Liver (tissue), 3 donors: ENCODE data around the gene QKI.

Experiments
- EGR1 ChIP-seq, 2 donors: IDR thresholded peaks; 2 replicates each; pipeline ENCODE4 v1.6.1; 2016 to 2018; ENCODE audit warnings: antibody characterized with exemption in 2 of 2, low read depth in 2 of 2
- FOXA1 ChIP-seq: IDR thresholded peaks from 2 replicates; pipeline ENCODE4 v1.6.1; 2016; ENCODE audit warnings: antibody characterized with exemption
- GABPA ChIP-seq, 2 donors: IDR thresholded peaks in 1 of 2; conservative IDR thresholded peaks in 1 of 2; 2 replicates each; pipeline ENCODE4 v1.6.1; 2016; ENCODE audit warnings: antibody characterized with exemption in 2 of 2, mild to moderate bottlenecking in 1 of 2, moderate library complexity in 1 of 2
- RAD21 ChIP-seq, 2 donors: IDR thresholded peaks; 2 replicates each; pipeline ENCODE4 v1.6.1; 2016; ENCODE audit warnings: antibody characterized with exemption in 2 of 2, mild to moderate bottlenecking in 2 of 2
- YY1 ChIP-seq: IDR thresholded peaks from 2 replicates; pipeline ENCODE4 v1.6.1; 2016; ENCODE audit warnings: antibody characterized with exemption, mild to moderate bottlenecking
- TF ChIP-seq, protein P1 (sequence below): fragments of 150-350 bp; IDR thresholded peaks from 2 replicates; pipeline ENCODE4 v1.5.1; 2017; ENCODE audit warnings: improper control_type of control experiment, low read depth, low read length; ENCODE audit not compliant: missing input control
- TF ChIP-seq, protein P2 (sequence below): IDR thresholded peaks from 2 replicates; pipeline ENCODE4 v1.6.1; 2016; ENCODE audit warnings: antibody characterized with exemption
- donor health status: healthy.
- donor health status: healthy.

DNA sequence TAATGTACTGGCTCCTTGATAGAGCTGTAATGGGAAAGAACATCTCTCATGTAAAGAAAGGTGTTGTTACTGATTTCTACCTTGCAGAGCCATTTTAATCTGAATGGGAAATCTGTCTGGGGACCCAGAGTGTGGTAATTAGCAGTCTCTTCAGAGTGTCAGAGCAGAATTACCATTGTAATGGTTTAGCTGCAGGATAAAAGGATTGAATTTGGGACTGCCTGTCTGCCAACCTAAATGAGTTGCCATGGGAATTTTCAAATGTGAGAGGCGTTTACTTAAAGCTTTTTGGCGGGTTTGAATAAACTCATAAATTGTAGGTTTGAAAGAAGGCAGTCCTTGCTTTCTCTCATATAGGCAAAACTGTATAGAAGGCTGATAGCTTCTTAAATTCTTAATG, 128.8 kb downstream of the QKI start:
- TF ChIP-seq, protein P1, sequence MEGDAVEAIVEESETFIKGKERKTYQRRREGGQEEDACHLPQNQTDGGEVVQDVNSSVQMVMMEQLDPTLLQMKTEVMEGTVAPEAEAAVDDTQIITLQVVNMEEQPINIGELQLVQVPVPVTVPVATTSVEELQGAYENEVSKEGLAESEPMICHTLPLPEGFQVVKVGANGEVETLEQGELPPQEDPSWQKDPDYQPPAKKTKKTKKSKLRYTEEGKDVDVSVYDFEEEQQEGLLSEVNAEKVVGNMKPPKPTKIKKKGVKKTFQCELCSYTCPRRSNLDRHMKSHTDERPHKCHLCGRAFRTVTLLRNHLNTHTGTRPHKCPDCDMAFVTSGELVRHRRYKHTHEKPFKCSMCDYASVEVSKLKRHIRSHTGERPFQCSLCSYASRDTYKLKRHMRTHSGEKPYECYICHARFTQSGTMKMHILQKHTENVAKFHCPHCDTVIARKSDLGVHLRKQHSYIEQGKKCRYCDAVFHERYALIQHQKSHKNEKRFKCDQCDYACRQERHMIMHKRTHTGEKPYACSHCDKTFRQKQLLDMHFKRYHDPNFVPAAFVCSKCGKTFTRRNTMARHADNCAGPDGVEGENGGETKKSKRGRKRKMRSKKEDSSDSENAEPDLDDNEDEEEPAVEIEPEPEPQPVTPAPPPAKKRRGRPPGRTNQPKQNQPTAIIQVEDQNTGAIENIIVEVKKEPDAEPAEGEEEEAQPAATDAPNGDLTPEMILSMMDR: no peak
- no peak for TF ChIP-seq YY1
- TF ChIP-seq RAD21 (IDR thresholded peaks at IDR 0.05): no peak
- TF ChIP-seq GABPA (IDR thresholded peaks at IDR 0.05 in 1 of 2, conservative IDR thresholded peaks at IDR 0.05 in 1 of 2): no peak
- TF ChIP-seq, protein P2, sequence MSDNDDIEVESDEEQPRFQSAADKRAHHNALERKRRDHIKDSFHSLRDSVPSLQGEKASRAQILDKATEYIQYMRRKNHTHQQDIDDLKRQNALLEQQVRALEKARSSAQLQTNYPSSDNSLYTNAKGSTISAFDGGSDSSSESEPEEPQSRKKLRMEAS: no peak
- no peak for TF ChIP-seq EGR1 (IDR thresholded peaks at IDR 0.05; ENCODE audit: low read depth in 2 of 2)
- no peak for TF ChIP-seq FOXA1
